IMR-90 (cell line): ENCODE data around the gene SP2. TPM values are rescaled to one million over a fixed set of nuclear protein-coding genes. Genes with fewer than 3 reads are reported as not detected.
A peak's percentile ranks its signal among the peaks of the same experiment; 100 is the strongest.

Experiments used
- ATAC-seq: fragments of 200-7000 bp; cut with Tn5 transposase; 2 replicates; pipeline ENCODE4 v1.9.1; 2020; ENCODE audit warnings: low read depth, mild to moderate bottlenecking, moderate library complexity
- BruUV-seq: library from RNA; stranded (reverse); fragments of 400-500 nt; replicated peaks from 2 replicates; lab custom pipeline; 2021; lab: Mats Ljungman, UMichigan
- CTCF ChIA-PET: fragments of 300-600 bp; formaldehyde crosslinking; extraction: SDS; loops from one replicate; lab custom pipeline; 2021; ENCODE audit warnings: antibody characterized with exemption; lab: Yijun Ruan, JAX
- POLR2A ChIA-PET: fragments of 300-600 bp; sonication (Branson Sonifier 250); formaldehyde crosslinking; loops from one replicate; lab custom pipeline; 2022; ENCODE audit warnings: antibody characterized with exemption; ENCODE audit not compliant: unreplicated experiment; lab: Charles Lee
- DNase-seq: peaks from one replicate; pipeline ENCODE4 v3.0.0; 2013
- H2AFZ ChIP-seq: replicated peaks from 2 replicates; pipeline ENCODE3; 2013; ENCODE audit warnings: low read length, mild to moderate bottlenecking; ENCODE audit not compliant: poor library complexity
- H2AK5ac ChIP-seq: 2 replicates; pipeline ENCODE4 v1.6.1; 2013; ENCODE audit warnings: low read depth, low read length, inconsistent platforms
- H2AK9ac ChIP-seq: replicated peaks from 2 replicates; pipeline ENCODE3; 2013; ENCODE audit warnings: mild to moderate bottlenecking, low read depth, low read length, moderate library complexity; ENCODE audit not compliant: poor library complexity
- H2BK120ac ChIP-seq: 2 replicates; pipeline ENCODE4 v1.6.1; 2013; ENCODE audit warnings: low read depth, low read length, inconsistent platforms
- H2BK15ac ChIP-seq: 3 replicates; pipeline ENCODE4 v1.6.1; 2013; ENCODE audit warnings: low read depth, low read length, inconsistent platforms
- H2BK20ac ChIP-seq: 2 replicates; pipeline ENCODE4 v1.6.1; 2013; ENCODE audit warnings: low read depth, mild to moderate bottlenecking, inconsistent platforms, low read length, moderate library complexity
- H2BK5ac ChIP-seq: 2 replicates; pipeline ENCODE4 v1.6.1; 2013; ENCODE audit warnings: mild to moderate bottlenecking, low read depth, low read length, inconsistent platforms; ENCODE audit not compliant: poor library complexity, severe bottlenecking
- H3K14ac ChIP-seq: replicated peaks from 2 replicates; pipeline ENCODE4 v1.6.1; 2013; ENCODE audit warnings: low read depth, low read length, inconsistent platforms
- H3K18ac ChIP-seq: 2 replicates; pipeline ENCODE4 v1.6.1; 2013; ENCODE audit warnings: low read depth, low read length, control low read depth
- H3K23ac ChIP-seq: 2 replicates; pipeline ENCODE4 v1.6.1; 2013; ENCODE audit warnings: low read depth, low read length, inconsistent platforms
- H3K27ac ChIP-seq: 2 replicates; pipeline ENCODE4 v1.5.1; 2013; ENCODE audit warnings: mild to moderate bottlenecking, control low read depth, low read length; ENCODE audit not compliant: insufficient read depth
- H3K27me3 ChIP-seq: 2 replicates; pipeline ENCODE4 v1.6.1; 2013; ENCODE audit warnings: low read length; ENCODE audit not compliant: control insufficient read depth, insufficient read depth
- H3K36me3 ChIP-seq: 2 replicates; pipeline ENCODE4 v1.6.1; 2013; ENCODE audit warnings: low read length, mixed read lengths; ENCODE audit not compliant: control insufficient read depth, insufficient read depth
- H3K4ac ChIP-seq: 2 replicates; pipeline ENCODE4 v1.6.1; 2013; ENCODE audit warnings: low read depth, low read length, inconsistent platforms
- H3K4me1 ChIP-seq: 2 replicates; pipeline ENCODE4 v1.6.1; 2013; ENCODE audit warnings: low read length, mixed read lengths; ENCODE audit not compliant: control insufficient read depth, insufficient read depth
- H3K4me2 ChIP-seq: 2 replicates; pipeline ENCODE4 v1.6.1; 2013; ENCODE audit warnings: low read depth, mild to moderate bottlenecking, control low read depth, low read length, moderate library complexity
- H3K4me3 ChIP-seq: 2 replicates; pipeline ENCODE4 v1.5.1; 2013; ENCODE audit warnings: low read depth, mild to moderate bottlenecking, control low read depth, low read length, moderate library complexity; ENCODE audit not compliant: insufficient read depth
- H3K56ac ChIP-seq: 2 replicates; pipeline ENCODE4 v1.6.1; 2013; ENCODE audit warnings: low read length, inconsistent platforms; ENCODE audit not compliant: insufficient read depth; ENCODE audit errors: extremely low read depth
- H3K79me1 ChIP-seq, 2 experiments: 2 replicates each; pipeline ENCODE4 v1.6.1; 2013; ENCODE audit warnings: low read length in 2 of 2, inconsistent platforms in 1 of 2, low read depth in 1 of 2
- H3K9ac ChIP-seq: 2 replicates; pipeline ENCODE4 v1.6.1; 2013; ENCODE audit warnings: low read depth, low read length, control low read depth
- H3K9me1 ChIP-seq: 2 replicates; pipeline ENCODE4 v1.6.1; 2013; ENCODE audit warnings: low read length, inconsistent platforms; ENCODE audit not compliant: insufficient read depth
- H3K9me3 ChIP-seq: 2 replicates; pipeline ENCODE4 v1.6.1; 2013; ENCODE audit warnings: low read length; ENCODE audit not compliant: control insufficient read depth, insufficient read depth
- H4K20me1 ChIP-seq: 2 replicates; pipeline ENCODE4 v1.6.1; 2013; ENCODE audit warnings: low read length, inconsistent platforms; ENCODE audit not compliant: insufficient read depth
- H4K5ac ChIP-seq: 2 replicates; pipeline ENCODE4 v1.6.1; 2013; ENCODE audit warnings: mild to moderate bottlenecking, low read depth, low read length, control low read depth
- H4K8ac ChIP-seq, 2 experiments: 2 replicates each; pipeline ENCODE4 v1.6.1; 2013; ENCODE audit warnings: low read depth in 2 of 2, low read length in 2 of 2, control low read depth in 1 of 2, inconsistent platforms in 1 of 2
- H4K91ac ChIP-seq: 2 replicates; pipeline ENCODE4 v1.6.1; 2013; ENCODE audit warnings: low read depth, low read length, inconsistent platforms; ENCODE audit not compliant: insufficient read depth
- CEBPB ChIP-seq: IDR thresholded peaks from 2 replicates; pipeline ENCODE4 v1.6.1; 2012; ENCODE audit warnings: low read depth, low read length, improper control_type of control experiment
- FOS ChIP-seq: fragments of 150-350 bp; IDR thresholded peaks from 2 replicates; pipeline ENCODE4 v1.6.1; 2016; ENCODE audit warnings: low read depth, low read length
- MAFK ChIP-seq: IDR thresholded peaks from 2 replicates; pipeline ENCODE4 v1.6.1; 2012; ENCODE audit warnings: low read depth, low read length, improper control_type of control experiment
- RAD21 ChIP-seq: IDR thresholded peaks from 2 replicates; pipeline ENCODE4 v1.6.1; 2012; ENCODE audit warnings: low read length, improper control_type of control experiment
- SMC3 ChIP-seq: fragments of 150-350 bp; IDR thresholded peaks from 2 replicates; pipeline ENCODE4 v1.6.1; 2016; ENCODE audit warnings: low read depth, mild to moderate bottlenecking, antibody characterized with exemption, low read length, moderate library complexity
- WGBS, 2 experiments: methylation state at CpG; one replicate each; pipeline versions ENCODE4 v1.1.5 to v1.1.7; 2013; ENCODE audit warnings: missing lambda C conversion rate in 2 of 2; ENCODE audit not compliant: insufficient read length in 1 of 2; ENCODE audit errors: extremely low coverage in 2 of 2; 5-methylcytosine and 5-hydroxymethylcytosine counted together
- dilution Hi-C: fragments of 300-500 bp; cut with HindIII; formaldehyde crosslinking; loops from one replicate; pipeline ENCODE4 v1.14.3; 2018; ENCODE audit warnings: low sequenced_read_pairs; ENCODE audit not compliant: unreplicated experiment
- in situ Hi-C: fragments of 300-500 bp; cut with MboI; formaldehyde crosslinking; loops from 3 replicates; pipeline ENCODE4 v1.14.3; 2019; ENCODE audit warnings: low sequenced_read_pairs, inconsistent platforms, mixed read lengths
- intact Hi-C: fragments of 100-400 bp; cut with micrococcal nuclease; formaldehyde crosslinking; loops from 2 replicates; pipeline ENCODE4 v1.10.0; 2022
- polyA plus RNA-seq, 3 experiments: library from polyadenylated mRNA; depleted of rRNA; stranded (reverse); fragments of >200 nt; gene quantifications; 2 replicates each; pipeline ENCODE4 v1.2.3, GENCODE V29; 2012; ENCODE audit warnings: low replicate concordance in 1 of 3
- total RNA-seq: library from RNA; depleted of rRNA; stranded (reverse); fragments of >200 nt; gene quantifications from 2 replicates; pipeline ENCODE4 v1.2.3, GENCODE V29; 2012

Gene SP2
- total and polyA plus RNA-seq, 2 of the 4 experiments (the other 2 are of a cell fraction): 0.72 to 13.8 TPM

GRCh38 chr17:47872019-47872650, 23.9 kb upstream of the SP2 start:
- ATAC-seq (0 out of 2 replicates have a peak, but pooled peaks have one; percentile 19), DNase-seq (no peak)
- no peak overlapping the region for H4K8ac ChIP-seq
- no peak overlapping the region for H2AFZ ChIP-seq
- ChIA-PET POLR2A (no interaction called here), CTCF (no interaction called here)
- no peak overlapping the region for H3K4me3 ChIP-seq
- H3K4me2 ChIP-seq: no peak overlapping the region
- no peak overlapping the region for H3K27ac ChIP-seq
- BruUV-seq: no TSS peak
- H4K5ac ChIP-seq: no peak overlapping the region
- no peaks in the 10 kb centered on the region for H3K79me1 ChIP-seq
- H2BK15ac ChIP-seq: no peak overlapping the region
- H3K4me1 ChIP-seq: peaks cover 10% of the 10 kb centered on the region
- H3K9me3 ChIP-seq: no peaks in the 10 kb centered on the region
- dilution Hi-C loops: no loop called here
- H3K4ac ChIP-seq: no peak overlapping the region
- intact Hi-C loops: no loop called here
- 22% methylated on average over 9 of the region's 29 CpGs; no CpG with 5 or more reads in 1 of the 2 experiments for WGBS, 2 experiments
- H3K9me1 ChIP-seq: no peaks in the 10 kb centered on the region
- no peak for TF ChIP-seq MAFK
- TF ChIP-seq FOS: no peak
- TF ChIP-seq RAD21: no peak
- no peak for TF ChIP-seq SMC3
- peak; percentile 30; the same call in 1 of the 2 replicates for TF ChIP-seq CEBPB
- no peaks in the 10 kb centered on the region for H3K36me3 ChIP-seq
- no peak overlapping the region for H2AK5ac ChIP-seq
- H2BK20ac ChIP-seq: no peak overlapping the region
- no peak overlapping the region for H3K56ac ChIP-seq
- no peak overlapping the region for H4K91ac ChIP-seq
- no peak overlapping the region for H3K23ac ChIP-seq
- H3K9ac ChIP-seq: no peak overlapping the region
- in situ Hi-C loops: no loop called here
- no peak overlapping the region for H2AK9ac ChIP-seq
- H3K14ac ChIP-seq: no peak overlapping the region
- H3K27me3 ChIP-seq: peaks cover 55% of the 10 kb centered on the region
- no peaks in the 10 kb centered on the region for H4K20me1 ChIP-seq
- H3K18ac ChIP-seq: no peak overlapping the region
- H2BK120ac ChIP-seq: no peak overlapping the region
- H2BK5ac ChIP-seq: no peak overlapping the region
